ENCODE data around the gene TGFB3. TPM values are rescaled to one million over a fixed set of nuclear protein-coding genes. Genes with fewer than 3 reads are reported as not detected.

Gene TGFB3
- total and polyA plus RNA-seq, 9 of the 15 experiments (the other 6 are each of a cell fraction or from before 2014, with no cell fraction given), result 0.39 to 2.0 (median 1.0) TPM

Other genes starting within 250 kb of the TGFB3 start
- 4.9 and 7.1 TPM in 2 replicates for gene IFT43, start 3.8 kb upstream of the TGFB3 start, total RNA-seq (2014; rRNA removed)
- gene IFT43, start 3.8 kb upstream of the TGFB3 start, total RNA-seq (2014; rRNA removed; fragmentation: Illumina TruSeq; extraction: Trizol), result 5.9 and 7.1 TPM in 2 replicates
- 6.0 and 6.4 TPM in 2 replicates for gene IFT43, start 3.8 kb upstream of the TGFB3 start, total RNA-seq (2015; rRNA removed; fragmentation: Illumina TruSeq; extraction: Trizol)
- gene IFT43, start 3.8 kb upstream of the TGFB3 start, total RNA-seq (2021), result 6.8 and 6.9 TPM in 2 replicates
- gene IFT43, start 3.8 kb upstream of the TGFB3 start, polyA plus RNA-seq (2011; rRNA removed), result 9.7 and 12.5 TPM in 2 replicates
- 5.4 and 8.0 TPM in 2 replicates for gene IFT43, start 3.8 kb upstream of the TGFB3 start, polyA plus RNA-seq (2014; fragmentation: Illumina TruSeq; extraction: Trizol)
- gene IFT43, start 3.8 kb upstream of the TGFB3 start, polyA plus RNA-seq (2014; fragmentation: Nextera tagmentation; extraction: Ambion mirVana), result 10 to 100 TPM; 10.2 to 12.8 TPM
- 12.4 and 14.3 TPM in 2 replicates for gene IFT43, start 3.8 kb upstream of the TGFB3 start, polyA plus RNA-seq (2014; rRNA removed)
- gene GPATCH2L, start 169.9 kb upstream of the TGFB3 start, total RNA-seq (2014; rRNA removed), result 16.4 and 18.3 TPM in 2 replicates
- 22.9 and 27.6 TPM in 2 replicates for gene GPATCH2L, start 169.9 kb upstream of the TGFB3 start, total RNA-seq (2014; rRNA removed; fragmentation: Illumina TruSeq; extraction: Trizol)
- gene GPATCH2L, start 169.9 kb upstream of the TGFB3 start, total RNA-seq (2015; rRNA removed; fragmentation: Illumina TruSeq; extraction: Trizol), result 20.0 and 20.7 TPM in 2 replicates
- gene GPATCH2L, start 169.9 kb upstream of the TGFB3 start, total RNA-seq (2021), result 30.7 and 32.8 TPM in 2 replicates
- gene GPATCH2L, start 169.9 kb upstream of the TGFB3 start, polyA plus RNA-seq (2011; rRNA removed), result 36.2 and 39.6 TPM in 2 replicates
- gene GPATCH2L, start 169.9 kb upstream of the TGFB3 start, polyA plus RNA-seq (2014; fragmentation: Illumina TruSeq; extraction: Trizol), result 20.2 and 20.9 TPM in 2 replicates
- gene GPATCH2L, start 169.9 kb upstream of the TGFB3 start, polyA plus RNA-seq (2014; fragmentation: Nextera tagmentation; extraction: Ambion mirVana), result 10 to 100 TPM; 13.1 to 19.1 TPM
- 15.2 and 17.7 TPM in 2 replicates for gene GPATCH2L, start 169.9 kb upstream of the TGFB3 start, polyA plus RNA-seq (2014; rRNA removed)

Measured in K562 (cell line).